GM19395 (cell line): ENCODE results near the gene RBFOX1.

ENCODE experiments used
- ATAC-seq: cut with Tn5 transposase; IDR thresholded peaks from one replicate; pipeline ENCODE4 v1.9.1; 2021; ENCODE audit warnings: mild to moderate bottlenecking, moderate library complexity; ENCODE audit not compliant: unreplicated experiment

RBFOX1 gene

GRCh38 chr16:7511549-7512260, 179.1 kb downstream of the RBFOX1 start:
- no peak for ATAC-seq

GRCh38 chr16:7512503-7512902, 179.9 kb downstream of the RBFOX1 start:
- no peak for ATAC-seq

GRCh38 chr16:7513429-7513828, 180.8 kb downstream of the RBFOX1 start:
- no peak for ATAC-seq

GRCh38 chr16:7515543-7515942, 182.9 kb downstream of the RBFOX1 start:
- ATAC-seq, result no peak

- ATAC-seq, result no peak
These were observed 184.9 kb downstream of the RBFOX1 start for GRCh38 chr16:7517496-7517895.

- ATAC-seq, result no peak
These were observed 185.5 kb downstream of the RBFOX1 start for GRCh38 chr16:7518158-7518557.

- ATAC-seq, result no peak
These were observed 189.2 kb downstream of the RBFOX1 start for GRCh38 chr16:7521834-7522233.

GRCh38 chr16:7524419-7524818, 191.8 kb downstream of the RBFOX1 start:
- no peak for ATAC-seq

GRCh38 chr16:7526736-7527135, 194.1 kb downstream of the RBFOX1 start:
- no peak for ATAC-seq

GRCh38 chr16:7532534-7532933, 199.9 kb downstream of the RBFOX1 start:
- ATAC-seq, result no peak

- no peak for ATAC-seq
These were observed 202.1 kb downstream of the RBFOX1 start for GRCh38 chr16:7534749-7535148.

- ATAC-seq, result no peak
These were observed 208.4 kb downstream of the RBFOX1 start for GRCh38 chr16:7541026-7541425.

- ATAC-seq, result no peak
These were observed 212.6 kb downstream of the RBFOX1 start for GRCh38 chr16:7545251-7545650.

- no peak for ATAC-seq
These were observed 214.3 kb downstream of the RBFOX1 start for GRCh38 chr16:7546948-7547347.

GRCh38 chr16:7547736-7548135, 215.1 kb downstream of the RBFOX1 start:
- no peak for ATAC-seq

GRCh38 chr16:7548796-7549318, 216.2 kb downstream of the RBFOX1 start:
- no peak for ATAC-seq

- no peak for ATAC-seq
These were observed 217.5 kb downstream of the RBFOX1 start for GRCh38 chr16:7550096-7550495.

GRCh38 chr16:7555459-7555858, 222.8 kb downstream of the RBFOX1 start:
- ATAC-seq, result no peak

GRCh38 chr16:7561908-7562405, 229.3 kb downstream of the RBFOX1 start:
- no peak for ATAC-seq

GRCh38 chr16:7566360-7566759, 233.7 kb downstream of the RBFOX1 start:
- no peak for ATAC-seq

- no peak for ATAC-seq
These were observed 238.7 kb downstream of the RBFOX1 start for GRCh38 chr16:7571366-7571765.

GRCh38 chr16:7577588-7577987, 244.9 kb downstream of the RBFOX1 start:
- no peak for ATAC-seq

GRCh38 chr16:7579454-7579853, 246.8 kb downstream of the RBFOX1 start:
- ATAC-seq, result no peak
